ENCODE data around the gene MYD88.
"Not testable (repeated sequence)": the region's sequence is repeated elsewhere in the genome, so short reads cannot be mapped to it uniquely, and the experiment has no call there.

Gene MYD88

GRCh38 chr3:38127611-38128302, 10.7 kb upstream of the MYD88 start:
- DNase-seq = no peak

- no peak for DNase-seq
Observed at GRCh38 chr3:38128303-38128655, 10.2 kb upstream of the MYD88 start.

GRCh38 chr3:38129058-38129457, 9.4 kb upstream of the MYD88 start:
- DNase-seq = no peak

- no peak for DNase-seq
Observed at GRCh38 chr3:38130631-38131065, 7.8 kb upstream of the MYD88 start.

- DNase-seq = no peak
Observed at GRCh38 chr3:38131621-38132369, 6.7 kb upstream of the MYD88 start.

GRCh38 chr3:38133209-38133556, 5.3 kb upstream of the MYD88 start:
- DNase-seq = no peak

- DNase-seq = no peak
Observed at GRCh38 chr3:38133557-38134405, 4.7 kb upstream of the MYD88 start.

GRCh38 chr3:38134517-38135143, 3.8 kb upstream of the MYD88 start:
- not testable (repeated sequence) for DNase-seq

- DNase-seq = not testable (repeated sequence)
Observed at GRCh38 chr3:38135621-38136277, 2.7 kb upstream of the MYD88 start.

GRCh38 chr3:38136393-38136776, 2.1 kb upstream of the MYD88 start:
- no peak for DNase-seq

GRCh38 chr3:38136777-38137614, 1.5 kb upstream of the MYD88 start, which contains the start of gene ACAA1:
Gene ACAA1, minus strand, starts transcription at chr3:38137127. Its CDS starts 92 bp downstream, at chr3:38137035.
- peak; percentile 96 for DNase-seq

GRCh38 chr3:38137615-38138348, 679 bp upstream of the MYD88 start:
- no peak for DNase-seq

GRCh38 chr3:38139191-38139590, 730 bp downstream of the MYD88 start:
- DNase-seq = no peak

- DNase-seq = no peak
Observed at GRCh38 chr3:38139652-38140051, 1.2 kb downstream of the MYD88 start.

- DNase-seq = no peak
Observed at GRCh38 chr3:38140326-38141172, 2.1 kb downstream of the MYD88 start.

GRCh38 chr3:38141173-38141951, 2.9 kb downstream of the MYD88 start:
- no peak for DNase-seq

- DNase-seq = no peak
Observed at GRCh38 chr3:38141952-38142273, 3.5 kb downstream of the MYD88 start.

GRCh38 chr3:38142959-38143358, 4.5 kb downstream of the MYD88 start:
- no peak for DNase-seq

- no peak for DNase-seq
Observed at GRCh38 chr3:38143511-38143910, 5.0 kb downstream of the MYD88 start.

Measured in stimulated activated CD4-positive, alpha-beta T cell treated with anti-CD3 and anti-CD28 coated beads, Interleukin-12 subunit alpha, Interleukin-12 subunit beta, amount 100 ng/mL, for 4 hours (primary cell).